ENCODE measurements around the gene CLEC6A.

- TF ChIP-seq CBX5 (IDR thresholded peaks at IDR 0.05; ENCODE audit: low read depth, low read length): no peak
- no peak for TF ChIP-seq KDM5A (IDR thresholded peaks at IDR 0.05; ENCODE audit: low read length)
Observed at GRCh38 chr12:8513256-8513655, 57.5 kb downstream of the CLEC6A start, which contains the start of gene CLEC4D.

Measured in H1 (cell line).